GM23248 (cell line): ENCODE results near the gene CHODL. TPM values are rescaled to one million over a fixed set of nuclear protein-coding genes. Genes with fewer than 3 reads are reported as not detected.

Source experiments
- DNase-seq: peaks from one replicate; pipeline ENCODE4 v3.0.0-alpha.2; 2015
- H2AFZ ChIP-seq: fragments of 200-600 bp; sonication (generic); 2 replicates; pipeline ENCODE4 v1.6.1; 2016; ENCODE audit warnings: antibody characterized with exemption
- H3F3A ChIP-seq: fragments of 200-600 bp; sonication (generic); 2 replicates; pipeline ENCODE4 v1.6.1; 2016; ENCODE audit warnings: mild to moderate bottlenecking, antibody characterized with exemption, mixed run types; ENCODE audit not compliant: insufficient read depth
- H3K27ac ChIP-seq: fragments of 200-600 bp; sonication (generic); 2 replicates; pipeline ENCODE4 v1.5.1; 2016; ENCODE audit warnings: mild to moderate bottlenecking
- H3K27me3 ChIP-seq: fragments of 200-600 bp; sonication (generic); replicated peaks from 2 replicates; pipeline ENCODE4 v1.6.1; 2016; ENCODE audit warnings: mild to moderate bottlenecking; ENCODE audit not compliant: insufficient read depth
- H3K36me3 ChIP-seq: fragments of 200-600 bp; sonication (generic); 2 replicates; pipeline ENCODE4 v1.6.1; 2016; ENCODE audit warnings: low read depth, mild to moderate bottlenecking
- H3K4me1 ChIP-seq: fragments of 200-600 bp; sonication (generic); 2 replicates; pipeline ENCODE4 v1.6.1; 2016; ENCODE audit warnings: mild to moderate bottlenecking; ENCODE audit not compliant: insufficient read depth
- H3K4me2 ChIP-seq: fragments of 200-600 bp; sonication (generic); one replicate; pipeline ENCODE4 v1.6.1; 2016; ENCODE audit warnings: mild to moderate bottlenecking; ENCODE audit not compliant: unreplicated experiment
- H3K4me3 ChIP-seq: fragments of 200-600 bp; sonication (generic); 2 replicates; pipeline ENCODE4 v1.5.1; 2016; ENCODE audit warnings: mild to moderate bottlenecking
- H3K79me2 ChIP-seq: fragments of 200-600 bp; sonication (generic); 2 replicates; pipeline ENCODE4 v1.6.1; 2016; ENCODE audit warnings: mild to moderate bottlenecking; ENCODE audit not compliant: insufficient read depth
- H3K9ac ChIP-seq: fragments of 200-600 bp; sonication (generic); 2 replicates; pipeline ENCODE4 v1.6.1; 2016; ENCODE audit warnings: mild to moderate bottlenecking
- H3K9me2 ChIP-seq: fragments of 200-600 bp; sonication (generic); 2 replicates; pipeline ENCODE4 v1.6.1; 2016; ENCODE audit warnings: mixed run types, mild to moderate bottlenecking, moderate library complexity; ENCODE audit not compliant: insufficient read depth
- H3K9me3 ChIP-seq: fragments of 200-600 bp; sonication (generic); one replicate; pipeline ENCODE4 v1.6.1; 2017; ENCODE audit warnings: low read depth
- H4K20me1 ChIP-seq: fragments of 200-600 bp; sonication (generic); 2 replicates; pipeline ENCODE4 v1.6.0; 2016; ENCODE audit not compliant: insufficient read depth
- EZH2 ChIP-seq: fragments of 200-600 bp; sonication (generic); IDR thresholded peaks from 2 replicates; pipeline ENCODE4 v1.6.1; 2018; ENCODE audit warnings: antibody characterized with exemption, mild to moderate bottlenecking; ENCODE audit not compliant: insufficient read depth, poor library complexity, severe bottlenecking
- EZH2phosphoT487 ChIP-seq: fragments of 200-600 bp; sonication (generic); IDR thresholded peaks from 2 replicates; pipeline ENCODE4 v1.6.1; 2018; ENCODE audit warnings: antibody characterized with exemption, moderate library complexity, mild to moderate bottlenecking, low read depth; ENCODE audit not compliant: insufficient read depth
- WGBS, 2 experiments: methylation state at CpG; one replicate each; pipeline ENCODE4 v1.1.6; 2015 to 2017; ENCODE audit warnings: low lambda C conversion rate in 2 of 2, low coverage in 1 of 2; ENCODE audit errors: missing lambda C conversion rate in 2 of 2; 5-methylcytosine and 5-hydroxymethylcytosine counted together
- in situ Hi-C: fragments of 300-500 bp; cut with MboI; formaldehyde crosslinking; loops from 2 replicates; pipeline ENCODE4 v1.15.0; 2020
- polyA plus RNA-seq: library from polyadenylated mRNA; unstranded; fragments of >200 nt; fragmentation: Nextera tagmentation; extraction: Ambion mirVana; gene quantifications from 2 replicates; pipeline ENCODE4 v1.2.1, GENCODE V29; 2016
- total RNA-seq: library from RNA; depleted of rRNA; stranded (reverse); fragments of >200 nt; shearing (Covaris generic); gene quantifications from 2 replicates; pipeline ENCODE4 v1.2.3, GENCODE V29; 2014

The CHODL gene
- total and polyA plus RNA-seq, 2 experiments from 2014 or later, result not detected

GRCh38 chr21:18273400-18273799, 28.8 kb downstream of the CHODL start:
- no peaks in the 10 kb centered on the region for H3K9me2 ChIP-seq
- no peak overlapping the region for H3K4me2 ChIP-seq
- no peak overlapping the region for H3K27ac ChIP-seq
- DNase-seq, result no peak
- in situ Hi-C loops, result no loop called here
- H3K36me3 ChIP-seq, result no peaks in the 10 kb centered on the region
- H2AFZ ChIP-seq, result no peak overlapping the region
- TF ChIP-seq EZH2phosphoT487 (no peak), EZH2 (no peak)
- H3K79me2 ChIP-seq, result no peaks in the 10 kb centered on the region
- 41 to 49% methylated on average over 4 of the region's 4 CpGs for WGBS, 2 experiments
- H3K27me3 ChIP-seq, result no peaks in the 10 kb centered on the region
- H3K4me1 ChIP-seq, result no peaks in the 10 kb centered on the region
- no peaks in the 10 kb centered on the region for H4K20me1 ChIP-seq
- no peak overlapping the region for H3K9ac ChIP-seq
- no peak overlapping the region for H3K4me3 ChIP-seq
- no peaks in the 10 kb centered on the region for H3K9me3 ChIP-seq
- H3F3A ChIP-seq, result no peaks in the 10 kb centered on the region

GRCh38 chr21:18274370-18274769, 29.7 kb downstream of the CHODL start:
- no peaks in the 10 kb centered on the region for H3K27me3 ChIP-seq
- H3F3A ChIP-seq, result no peaks in the 10 kb centered on the region
- no peak overlapping the region for H3K9ac ChIP-seq
- H3K9me3 ChIP-seq, result no peaks in the 10 kb centered on the region
- in situ Hi-C loops, result no loop called here
- no peak for DNase-seq
- H3K27ac ChIP-seq, result no peak overlapping the region
- no peaks in the 10 kb centered on the region for H3K9me2 ChIP-seq
- H3K4me3 ChIP-seq, result no peak overlapping the region
- no peaks in the 10 kb centered on the region for H3K79me2 ChIP-seq
- H2AFZ ChIP-seq, result no peak overlapping the region
- no peaks in the 10 kb centered on the region for H3K36me3 ChIP-seq
- 25 to 30% methylated on average over 5 of the region's 5 CpGs for WGBS, 2 experiments
- no peak for TF ChIP-seq EZH2phosphoT487
- no peak overlapping the region for H3K4me2 ChIP-seq
- no peaks in the 10 kb centered on the region for H4K20me1 ChIP-seq
- no peaks in the 10 kb centered on the region for H3K4me1 ChIP-seq

- TF ChIP-seq EZH2phosphoT487 (no peak), EZH2 (no peak)
- no peaks in the 10 kb centered on the region for H3K79me2 ChIP-seq
- no peak overlapping the region for H3K4me3 ChIP-seq
- H3K9ac ChIP-seq, result no peak overlapping the region
- no peaks in the 10 kb centered on the region for H3K36me3 ChIP-seq
- no peaks in the 10 kb centered on the region for H3K9me3 ChIP-seq
- H4K20me1 ChIP-seq, result no peaks in the 10 kb centered on the region
- 2 to 3% methylated on average over 3 of the region's 3 CpGs for WGBS, 2 experiments
- H3K4me2 ChIP-seq, result no peak overlapping the region
- no peak overlapping the region for H3K27ac ChIP-seq
- H3K4me1 ChIP-seq, result no peaks in the 10 kb centered on the region
- H3F3A ChIP-seq, result no peaks in the 10 kb centered on the region
- H3K27me3 ChIP-seq, result no peaks in the 10 kb centered on the region
- no peak overlapping the region for H2AFZ ChIP-seq
- in situ Hi-C loops, result no loop called here
- no peak for DNase-seq
- no peaks in the 10 kb centered on the region for H3K9me2 ChIP-seq
Observed at GRCh38 chr21:18275781-18276180, 31.1 kb downstream of the CHODL start.

- in situ Hi-C loops, result no loop called here
- 19 to 28% methylated on average over 4 of the region's 4 CpGs for whole genome bisulfite sequencing, 2 experiments
- DNase-seq, result no peak
- Histone ChIP-seq H3K4me3 (no peak overlapping the region), H3K27me3 (no peaks in the 10 kb centered on the region), H3K9me3 (no peaks in the 10 kb centered on the region), H3K27ac (no peak overlapping the region), H3K9me2 (no peaks in the 10 kb centered on the region), H4K20me1 (no peaks in the 10 kb centered on the region), H3F3A (no peaks in the 10 kb centered on the region), H3K79me2 (no peaks in the 10 kb centered on the region), H3K36me3 (no peaks in the 10 kb centered on the region), H2AFZ (no peak overlapping the region), H3K4me2 (no peak overlapping the region), H3K4me1 (no peaks in the 10 kb centered on the region), H3K9ac (no peak overlapping the region)
- TF ChIP-seq EZH2 (no peak), EZH2phosphoT487 (no peak)
Observed at GRCh38 chr21:18285379-18285778, 40.7 kb downstream of the CHODL start.

- Histone ChIP-seq H3K9ac (no peak overlapping the region), H3F3A (no peaks in the 10 kb centered on the region), H3K27me3 (no peaks in the 10 kb centered on the region), H3K27ac (no peak overlapping the region), H3K36me3 (no peaks in the 10 kb centered on the region), H3K4me3 (no peak overlapping the region), H4K20me1 (no peaks in the 10 kb centered on the region), H3K9me2 (no peaks in the 10 kb centered on the region), H3K4me1 (no peaks in the 10 kb centered on the region), H3K9me3 (no peaks in the 10 kb centered on the region), H2AFZ (no peak overlapping the region), H3K4me2 (no peak overlapping the region), H3K79me2 (no peaks in the 10 kb centered on the region)
- TF ChIP-seq EZH2phosphoT487 (no peak), EZH2 (no peak)
- DNase-seq, result no peak
- in situ Hi-C loops, result no loop called here
- WGBS, 2 experiments, result 22 to 28% methylated on average over 2 of the region's 2 CpGs
Observed at GRCh38 chr21:18289876-18290275, 45.2 kb downstream of the CHODL start.
